Natural killer cell (primary cell): ENCODE results near the gene DIPK1B. TPM values are rescaled to one million over a fixed set of nuclear protein-coding genes. Genes with fewer than 3 reads are reported as not detected.

ENCODE experiments used
- ATAC-seq, 3 donors: fragments of 150-1000 bp in 2 of 3; fragments of 200-7000 bp in 1 of 3; cut with Tn5 transposase; 1 replicate in 1 of 3; 2 replicates in 2 of 3; pipeline ENCODE4 v1.10.0; 2021; ENCODE audit warnings: mild to moderate bottlenecking in 2 of 3, moderate library complexity in 2 of 3
- DNase-seq, 2 donors: peaks; one replicate each; pipeline versions ENCODE4 v3.0.0 to v3.0.0-alpha.2; 2013 to 2021; ENCODE audit warnings: mixed read lengths in 1 of 2
- H3K27ac ChIP-seq: one replicate; pipeline ENCODE4 v1.5.1; 2013; ENCODE audit warnings: mild to moderate bottlenecking, low read length
- H3K27me3 ChIP-seq: one replicate; pipeline ENCODE4 v1.6.1; 2013; ENCODE audit warnings: low read length; ENCODE audit not compliant: control insufficient read depth, insufficient read depth
- H3K36me3 ChIP-seq: one replicate; pipeline ENCODE4 v1.6.1; 2013; ENCODE audit warnings: low read length; ENCODE audit not compliant: control insufficient read depth, insufficient read depth
- H3K4me1 ChIP-seq: one replicate; pipeline ENCODE4 v1.6.1; 2013; ENCODE audit warnings: low read length; ENCODE audit not compliant: control insufficient read depth, insufficient read depth
- H3K4me3 ChIP-seq: one replicate; pipeline ENCODE4 v1.5.1; 2013; ENCODE audit warnings: low read length
- H3K9me3 ChIP-seq: one replicate; pipeline ENCODE4 v1.6.1; 2013; ENCODE audit warnings: low read length; ENCODE audit not compliant: control insufficient read depth, insufficient read depth
- H3K27ac Mint-ChIP-seq, 2 donors: one replicate each; pipeline ENCODE4 v1.8.0; 2022; ENCODE audit warnings: mild to moderate bottlenecking in 2 of 2, mixed read lengths in 2 of 2, moderate library complexity in 1 of 2
- H3K27me3 Mint-ChIP-seq, 2 donors: one replicate each; pipeline ENCODE4 v1.8.0; 2022; ENCODE audit warnings: low read depth in 2 of 2, mixed read lengths in 2 of 2
- H3K36me3 Mint-ChIP-seq: one replicate; pipeline ENCODE4 v1.8.0; 2022; ENCODE audit warnings: mixed read lengths
- H3K4me1 Mint-ChIP-seq, 2 donors: one replicate each; pipeline ENCODE4 v1.8.0; 2022; ENCODE audit warnings: mixed read lengths in 2 of 2
- H3K4me3 Mint-ChIP-seq: one replicate; pipeline ENCODE4 v1.8.0; 2022; ENCODE audit warnings: mild to moderate bottlenecking, moderate library complexity, mixed read lengths
- H3K9me3 Mint-ChIP-seq, 2 donors: one replicate each; pipeline ENCODE4 v1.8.0; 2022; ENCODE audit warnings: mixed read lengths in 2 of 2
- CTCF ChIP-seq: fragments of 200-600 bp; IDR thresholded peaks from one replicate; pipeline ENCODE4 v1.8.0; 2022; ENCODE audit warnings: antibody characterized with exemption
- WGBS: methylation state at CpG from one replicate; pipeline ENCODE4 v1.1.7; 2013; ENCODE audit warnings: missing lambda C conversion rate; ENCODE audit not compliant: insufficient coverage; 5-methylcytosine and 5-hydroxymethylcytosine counted together
- intact Hi-C: fragments of 100-400 bp; cut with micrococcal nuclease; formaldehyde crosslinking; loops from one replicate; pipeline ENCODE4 v1.14.2; 2022
- total RNA-seq, 4 donors: library from RNA; stranded (reverse); fragments of 120-200 nt in 1 of 4; gene quantifications; one replicate each; pipeline versions ENCODE4 v1.2.3 to v1.2.4, GENCODE V29; 2013 to 2022

Gene DIPK1B
- total RNA-seq, 3 donors from 2014 or later (not counting 1 experiment from before 2014, with no cell fraction given) = 0.31 to 0.39 TPM; not detected in 1

GRCh38 chr9:136733611-136734010, 21.2 kb downstream of the DIPK1B start:
- no peak overlapping the region for H3K4me3 Mint-ChIP-seq
- Histone ChIP-seq H3K27ac (no peak overlapping the region), H3K9me3 (no peaks in the 10 kb centered on the region), H3K36me3 (no peaks in the 10 kb centered on the region), H3K4me1 (peaks cover 7% of the 10 kb centered on the region), H3K27me3 (no peaks in the 10 kb centered on the region), H3K4me3 (no peak overlapping the region)
- no peaks in the 10 kb centered on the region for H3K36me3 Mint-ChIP-seq
- ATAC-seq = no peak
- DNase-seq = no peak
- no peak overlapping the region for H3K27ac Mint-ChIP-seq
- TF ChIP-seq CTCF = no peak
- intact Hi-C loops = no loop called here
- no peaks in the 10 kb centered on the region for H3K4me1 Mint-ChIP-seq
- H3K9me3 Mint-ChIP-seq = no peaks in the 10 kb centered on the region
- 93% methylated on average over 12 of the region's 12 CpGs for WGBS
- no peaks in the 10 kb centered on the region for H3K27me3 Mint-ChIP-seq

GRCh38 chr9:136734837-136735496, 22.6 kb downstream of the DIPK1B start:
- ATAC-seq (no peak), DNase-seq (no peak)
- Histone ChIP-seq H3K4me3 (no peak overlapping the region), H3K9me3 (no peaks in the 10 kb centered on the region), H3K36me3 (no peaks in the 10 kb centered on the region), H3K27ac (no peak overlapping the region), H3K27me3 (no peaks in the 10 kb centered on the region), H3K4me1 (no peaks in the 10 kb centered on the region)
- TF ChIP-seq CTCF = no peak
- Mint-ChIP-seq H3K36me3 (no peaks in the 10 kb centered on the region), H3K9me3 (no peaks in the 10 kb centered on the region), H3K4me1 (no peaks in the 10 kb centered on the region), H3K27me3 (no peaks in the 10 kb centered on the region), H3K27ac (no peak overlapping the region), H3K4me3 (no peak overlapping the region)
- WGBS = 82% methylated on average over 12 of the region's 12 CpGs
- intact Hi-C loops = no loop called here

- Histone ChIP-seq H3K36me3 (no peaks in the 10 kb centered on the region), H3K27me3 (peaks cover 2% of the 10 kb centered on the region), H3K27ac (no peak overlapping the region), H3K4me3 (no peak overlapping the region), H3K9me3 (no peaks in the 10 kb centered on the region), H3K4me1 (peaks cover 2% of the 10 kb centered on the region)
- DNase-seq = no peak
- H3K36me3 Mint-ChIP-seq = no peaks in the 10 kb centered on the region
- intact Hi-C loops = no loop called here
- H3K4me3 Mint-ChIP-seq = no peak overlapping the region
- H3K27me3 Mint-ChIP-seq = no peaks in the 10 kb centered on the region
- H3K9me3 Mint-ChIP-seq = no peaks in the 10 kb centered on the region
- no peaks in the 10 kb centered on the region for H3K4me1 Mint-ChIP-seq
- 94% methylated on average over 21 of the region's 21 CpGs for WGBS
- H3K27ac Mint-ChIP-seq = no peak overlapping the region
- ATAC-seq = no peak
- no peak for TF ChIP-seq CTCF
Observed at GRCh38 chr9:136735812-136736480, 23.6 kb downstream of the DIPK1B start.
